Measurements from ENCODE around the gene RNF157.
"Not testable (repeated sequence)": the region's sequence is repeated elsewhere in the genome, so short reads cannot be mapped to it uniquely, and the experiment has no call there.

RNF157 gene

DNA sequence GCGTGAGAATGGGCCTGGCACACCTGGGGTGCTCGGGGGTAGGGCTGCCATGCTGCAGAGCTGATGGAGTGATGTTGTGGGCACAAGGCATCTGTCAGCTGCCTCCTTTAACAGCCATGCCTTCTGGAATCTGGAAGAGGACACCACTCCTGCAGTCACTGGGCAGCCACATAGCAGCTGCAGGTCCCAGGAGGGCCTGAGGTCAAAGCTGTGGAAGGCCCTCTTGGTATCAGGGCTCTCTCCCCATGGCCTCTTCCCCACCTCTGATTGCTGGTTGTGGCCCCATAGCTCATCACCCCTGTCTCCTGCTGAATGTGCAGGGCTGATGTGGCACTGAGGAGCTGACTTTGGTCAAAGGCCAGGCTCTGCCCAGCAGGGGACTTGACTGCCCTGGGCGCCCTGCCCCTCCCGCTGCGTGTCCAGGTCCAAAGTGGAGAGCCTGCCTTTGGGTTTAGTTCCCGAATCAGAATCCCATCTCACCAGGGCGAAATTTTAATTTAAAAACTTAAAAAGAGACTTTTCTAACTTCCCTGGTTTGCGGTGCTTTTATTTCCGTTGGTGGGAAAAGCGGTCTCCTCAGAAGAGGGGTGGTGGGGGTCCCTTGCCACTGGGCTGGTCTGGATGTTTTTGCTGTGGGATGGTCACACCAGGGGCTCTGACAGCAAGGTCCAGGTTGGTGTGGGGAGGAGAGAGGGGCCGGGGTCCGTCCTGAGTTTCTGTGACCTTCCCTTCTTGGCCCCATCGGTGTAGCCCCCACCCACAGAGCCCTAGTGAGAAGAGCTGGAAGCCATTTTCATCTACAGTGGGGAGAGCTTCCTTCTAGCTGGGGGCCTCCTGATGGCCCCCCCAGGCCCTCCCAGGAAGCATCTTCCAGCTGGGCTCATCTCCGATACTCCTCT is 30.7 kb upstream of the RNF157 start:
- peak; percentile 61 for DNase-seq (ENCODE audit: low spot score)

DNA sequence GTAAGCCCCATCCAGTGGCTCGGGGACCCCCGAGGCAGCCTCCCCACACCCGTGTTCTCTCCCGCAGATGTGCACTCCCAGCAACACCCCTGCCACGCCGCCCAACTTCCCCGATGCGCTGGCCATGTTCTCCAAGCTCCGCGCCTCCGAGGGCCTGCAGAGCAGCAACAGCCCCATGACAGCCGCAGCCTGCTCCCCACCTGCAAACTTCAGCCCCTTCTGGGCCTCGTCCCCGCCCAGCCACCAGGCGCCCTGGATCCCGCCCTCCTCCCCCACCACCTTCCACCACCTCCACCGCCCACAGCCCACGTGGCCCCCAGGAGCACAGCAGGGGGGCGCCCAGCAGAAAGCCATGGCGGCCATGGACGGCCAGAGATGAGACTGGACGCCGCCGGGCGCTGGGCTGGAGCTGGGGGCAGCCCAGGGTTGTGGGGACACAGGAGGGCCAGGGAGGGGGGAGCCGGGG is 29.9 kb upstream of the RNF157 start:
- peak; percentile 67 for DNase-seq (ENCODE audit: low spot score)

DNA sequence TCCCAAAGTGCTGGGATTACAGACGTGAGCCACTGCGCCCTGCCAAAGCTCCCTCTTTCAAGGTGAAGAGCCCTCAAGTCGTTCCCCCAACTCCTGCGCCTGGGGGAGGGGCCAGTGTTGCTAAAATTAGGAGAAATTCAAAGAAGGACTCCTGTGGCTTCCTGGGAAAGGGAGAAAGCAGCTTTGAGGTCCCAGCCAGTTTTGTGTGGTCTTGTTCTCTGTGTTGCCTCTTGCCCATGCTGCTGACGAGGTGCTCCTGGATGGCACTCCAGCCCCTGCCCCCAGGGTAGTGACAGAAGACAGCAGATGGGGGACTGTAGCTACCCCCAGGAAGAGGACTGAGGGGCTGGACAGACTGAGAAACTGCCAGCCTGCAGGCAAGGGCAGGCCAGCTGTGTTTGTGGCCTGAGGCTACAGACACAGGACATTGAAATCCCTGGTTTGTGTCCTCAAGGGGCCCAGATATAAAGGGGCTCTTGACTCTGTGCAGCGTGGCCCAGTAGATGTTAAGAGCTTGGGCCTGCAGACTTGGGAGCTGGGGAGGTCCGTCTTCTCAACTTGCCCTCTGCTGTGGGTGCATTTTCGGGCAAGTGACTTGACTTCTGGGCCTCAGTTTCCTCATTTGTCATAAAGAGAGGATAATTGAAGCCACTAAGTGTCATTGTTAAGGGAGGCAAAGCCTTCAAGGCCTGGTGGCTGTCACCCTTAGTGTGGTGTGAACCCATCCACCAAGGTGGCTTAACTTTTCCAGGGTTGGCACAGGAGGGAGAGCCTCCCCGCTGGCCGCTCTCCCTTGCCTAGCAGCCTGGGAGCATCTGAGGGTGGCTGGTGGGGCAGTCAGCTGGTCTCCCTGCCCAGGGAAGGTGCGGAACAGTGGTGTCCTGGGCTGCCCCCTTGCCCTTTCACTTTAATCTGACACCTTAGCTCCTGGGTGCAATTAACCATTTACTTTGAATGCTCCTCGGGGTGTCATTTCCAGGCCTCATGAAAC is 29.0 kb upstream of the RNF157 start:
- DNase-seq (ENCODE audit: low spot score): peak; percentile 44

DNA sequence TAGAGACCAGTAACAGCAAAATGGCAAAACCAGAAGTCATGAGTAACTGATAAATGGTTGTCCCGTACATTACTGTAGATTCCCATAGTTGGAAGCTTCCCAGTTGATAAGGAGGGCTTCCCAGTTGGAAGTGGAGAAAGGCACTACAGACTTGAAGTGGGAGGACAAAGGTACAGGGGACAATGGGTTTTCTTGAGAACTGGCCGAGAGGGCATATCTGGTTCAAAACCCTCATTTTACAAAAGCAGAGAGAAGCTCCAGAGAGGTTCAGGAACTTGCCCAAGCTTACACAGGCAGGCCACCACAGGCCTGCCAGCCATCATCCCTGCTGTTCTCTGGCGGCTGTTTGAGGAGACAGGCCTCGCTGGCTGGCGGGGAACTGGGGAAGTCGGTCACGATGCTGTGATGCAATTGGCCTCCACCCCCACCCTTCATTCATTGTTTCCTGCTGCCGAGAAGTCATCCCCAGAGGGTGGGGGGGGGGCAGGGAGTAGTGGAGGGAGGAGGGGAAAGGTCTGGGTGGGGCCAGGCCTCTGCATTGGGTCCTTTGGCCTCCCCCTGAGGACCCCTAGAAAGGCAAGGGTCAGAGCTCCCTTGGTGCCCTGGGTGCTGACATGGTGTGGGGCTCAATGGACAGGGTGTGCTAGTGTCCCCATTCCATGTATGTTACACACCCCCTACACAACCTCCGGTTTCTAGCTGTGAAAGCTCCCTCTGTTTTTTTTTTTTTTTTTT is 27.9 kb upstream of the RNF157 start:
- peak; percentile 77 for DNase-seq (ENCODE audit: low spot score)

DNA sequence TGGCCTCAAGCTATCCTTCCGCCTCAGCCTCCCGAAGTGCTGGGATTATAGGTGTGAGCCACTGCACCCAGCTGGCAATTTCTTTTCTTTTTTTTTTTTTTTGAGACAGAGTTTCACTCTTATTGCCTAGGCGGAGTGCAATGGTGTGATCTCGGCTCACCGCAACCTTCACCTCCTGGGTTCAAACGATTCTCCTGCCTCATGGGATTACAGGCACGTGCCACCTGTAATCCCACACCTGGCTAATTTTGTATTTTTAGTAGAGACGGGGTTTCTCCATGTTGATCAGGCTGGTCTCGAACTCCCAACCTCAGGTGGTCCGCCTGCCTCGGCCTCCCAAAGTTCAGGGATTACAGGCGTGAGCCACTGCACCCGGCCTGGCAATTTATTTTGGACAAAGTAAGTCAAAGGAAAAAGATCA is 27.3 kb upstream of the RNF157 start:
- DNase-seq (ENCODE audit: low spot score): not testable (repeated sequence)

DNA sequence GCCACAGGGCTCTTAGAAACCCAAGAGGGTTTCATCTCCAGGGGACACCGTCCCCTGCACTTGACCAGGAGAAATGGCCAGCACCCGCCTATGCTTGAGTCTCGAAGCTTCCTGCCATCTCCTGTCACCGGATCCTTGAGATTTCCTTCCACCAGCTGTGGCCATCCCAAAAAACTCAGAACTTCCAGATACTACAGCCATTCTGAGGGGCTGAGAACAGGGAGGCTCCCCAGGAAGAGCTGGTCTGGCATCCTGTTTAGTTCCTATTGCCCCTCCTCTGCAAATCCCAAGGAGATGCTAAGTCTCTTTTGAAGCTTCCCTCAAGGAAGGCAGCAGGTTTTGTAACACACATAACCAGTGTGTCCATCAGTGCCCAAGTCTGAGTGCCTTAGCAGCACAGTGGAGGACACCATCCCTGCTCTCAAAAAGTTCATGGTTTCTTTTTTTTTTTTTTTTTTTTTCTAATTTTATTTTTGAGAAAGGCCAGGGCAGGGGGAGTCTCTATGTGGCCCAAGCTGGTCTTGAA is 26.8 kb upstream of the RNF157 start:
- DNase-seq (ENCODE audit: low spot score): peak; percentile 38

DNA sequence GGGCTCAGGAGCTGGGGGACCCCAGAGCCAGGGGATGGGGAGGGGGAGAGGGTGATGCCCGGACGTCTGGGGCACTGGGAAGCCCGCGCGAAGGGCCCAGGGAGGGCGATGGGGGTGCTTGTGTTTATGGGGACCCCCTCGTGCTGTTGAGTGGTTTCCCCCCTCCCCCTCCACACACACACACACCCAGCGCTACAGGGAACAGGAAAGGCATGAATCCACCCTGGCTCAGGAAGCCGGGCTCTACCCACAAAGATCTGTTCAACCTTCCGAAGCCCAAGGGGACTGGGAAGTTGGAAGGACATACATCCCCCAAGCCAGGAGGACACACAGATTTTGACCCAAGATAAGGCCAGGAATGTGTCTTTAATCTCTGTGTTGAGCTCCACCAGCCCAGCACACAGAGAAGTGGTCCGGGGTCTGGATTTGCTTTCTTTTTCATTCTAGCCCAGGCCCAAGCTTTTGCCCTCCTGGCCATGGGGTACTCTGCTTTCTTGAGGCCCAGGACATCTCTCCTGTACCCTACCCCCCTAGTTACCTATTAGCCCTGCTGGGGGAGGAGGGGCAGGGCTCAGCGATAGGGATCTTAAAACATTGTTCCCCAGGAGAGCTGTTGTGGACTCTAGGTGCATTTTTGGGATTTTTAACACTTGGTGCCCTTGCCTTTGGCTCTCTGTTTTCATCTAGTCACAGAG is 26.1 kb upstream of the RNF157 start:
- peak; percentile 54 for DNase-seq (ENCODE audit: low spot score)

DNA sequence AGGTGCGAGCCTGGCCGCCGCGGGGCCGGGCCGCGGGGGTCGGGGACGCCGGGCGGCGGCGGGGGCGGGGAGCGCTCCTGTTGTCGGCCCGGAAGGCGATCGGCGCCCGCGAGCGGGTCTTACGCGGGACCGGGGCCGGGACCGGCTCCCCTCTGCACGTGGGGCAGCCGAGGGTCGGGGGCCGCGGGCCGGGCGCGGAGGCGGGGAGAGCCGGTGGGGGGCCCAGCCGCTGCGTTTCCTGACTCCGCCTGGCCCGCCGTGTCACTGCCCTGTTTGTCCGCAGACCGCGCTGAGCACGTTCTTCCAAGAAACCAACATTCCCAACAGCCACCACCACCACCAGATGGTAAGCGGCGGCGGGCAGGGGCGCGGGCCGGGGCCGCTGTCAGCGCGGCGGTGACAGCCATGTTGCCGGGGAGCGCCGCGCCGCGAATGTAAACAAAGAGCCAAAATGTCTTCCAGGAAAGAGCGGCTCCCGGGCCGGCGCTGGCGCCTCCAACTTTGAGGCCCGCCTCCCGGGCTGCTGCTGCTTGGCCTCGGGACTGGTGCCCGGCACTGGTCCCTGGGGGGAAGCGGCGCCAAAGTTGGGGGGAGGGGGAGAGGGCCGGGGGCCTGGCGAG is 25.4 kb upstream of the RNF157 start:
- peak; percentile 54 for DNase-seq (ENCODE audit: low spot score)

DNA sequence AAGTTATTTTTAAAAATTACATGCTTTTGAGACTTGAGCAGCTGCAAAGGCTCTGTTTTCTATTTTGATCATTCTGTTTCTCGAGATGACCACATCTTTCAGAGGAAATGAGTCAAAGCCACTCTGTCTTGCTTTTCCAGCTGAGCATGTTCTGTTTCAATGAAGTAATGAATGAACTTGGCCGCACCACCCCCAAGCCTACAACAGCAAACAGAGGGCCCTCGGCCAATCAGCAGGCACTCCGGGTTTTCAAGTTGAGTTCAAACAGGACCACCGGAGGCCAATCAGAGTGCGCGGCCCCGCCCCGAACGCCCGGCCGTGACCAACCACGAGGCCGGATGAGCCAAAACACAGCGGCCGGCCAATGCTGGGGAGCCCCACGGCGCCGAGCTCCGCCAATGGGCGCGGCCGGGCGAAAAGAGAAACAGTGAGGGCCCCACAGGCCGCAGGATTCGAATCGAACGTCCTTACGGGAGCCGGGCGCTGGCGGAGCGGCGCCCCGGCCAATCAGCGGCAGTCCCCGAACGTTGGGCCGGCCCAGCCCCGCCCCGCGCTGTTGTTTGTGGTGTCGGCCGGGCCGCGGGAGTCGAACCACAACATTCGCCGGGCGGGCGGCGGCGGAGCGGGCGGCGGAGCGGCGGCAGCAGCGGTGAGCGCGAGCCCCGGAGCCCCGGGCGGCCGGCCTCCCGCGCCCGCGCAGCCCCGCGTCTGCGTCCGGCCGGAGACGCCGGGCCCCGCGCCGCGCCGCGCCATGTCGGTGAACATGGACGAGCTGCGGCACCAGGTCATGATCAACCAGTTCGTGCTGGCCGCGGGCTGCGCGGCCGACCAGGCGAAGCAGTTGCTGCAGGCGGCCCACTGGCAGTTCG is 24.7 kb upstream of the RNF157 start, which contains the start of gene UBALD2:
TSS of gene UBALD2 (plus strand) at position 594 of the 869 bp plus-strand sequence. CDS start at position 752, 158 bp downstream.
- peak; percentile 98 for DNase-seq (ENCODE audit: low spot score)

DNA sequence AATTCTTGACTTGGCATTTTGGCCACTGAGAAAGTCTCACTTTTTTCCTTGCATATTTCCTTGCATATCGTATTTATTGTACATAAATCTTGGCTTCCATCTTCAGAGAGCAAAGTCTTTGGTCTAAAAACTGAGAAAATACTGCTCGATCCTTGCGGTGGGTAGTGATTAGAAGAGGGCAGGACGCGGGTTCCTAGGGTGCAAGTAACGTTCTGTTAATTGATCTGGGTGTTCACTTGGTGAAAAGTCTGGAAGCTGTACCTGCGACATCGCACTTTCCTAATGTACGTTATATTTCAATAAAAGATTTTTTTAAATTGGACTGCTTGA is 24.1 kb upstream of the RNF157 start:
- DNase-seq (ENCODE audit: low spot score): no peak

DNA sequence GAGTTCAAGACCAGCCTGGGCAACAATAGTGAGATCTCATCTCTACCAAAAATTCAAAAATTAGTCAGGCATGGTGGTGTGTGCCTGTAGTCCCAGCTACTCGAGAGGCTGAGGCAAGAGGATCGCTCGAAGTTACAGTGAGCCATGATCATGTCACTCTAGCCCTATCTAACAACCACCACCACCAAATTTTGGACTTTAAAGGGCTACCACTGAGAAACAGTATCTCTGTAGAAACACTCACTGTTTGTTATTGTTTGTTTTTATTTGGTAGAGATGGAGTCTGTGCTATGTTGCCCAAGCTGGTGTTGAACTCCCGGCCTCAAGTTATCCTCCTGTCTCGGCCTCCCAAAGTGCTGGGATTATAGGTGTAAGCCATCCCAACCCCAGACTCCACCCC is 23.6 kb upstream of the RNF157 start:
- no peak for DNase-seq (ENCODE audit: low spot score)

DNA sequence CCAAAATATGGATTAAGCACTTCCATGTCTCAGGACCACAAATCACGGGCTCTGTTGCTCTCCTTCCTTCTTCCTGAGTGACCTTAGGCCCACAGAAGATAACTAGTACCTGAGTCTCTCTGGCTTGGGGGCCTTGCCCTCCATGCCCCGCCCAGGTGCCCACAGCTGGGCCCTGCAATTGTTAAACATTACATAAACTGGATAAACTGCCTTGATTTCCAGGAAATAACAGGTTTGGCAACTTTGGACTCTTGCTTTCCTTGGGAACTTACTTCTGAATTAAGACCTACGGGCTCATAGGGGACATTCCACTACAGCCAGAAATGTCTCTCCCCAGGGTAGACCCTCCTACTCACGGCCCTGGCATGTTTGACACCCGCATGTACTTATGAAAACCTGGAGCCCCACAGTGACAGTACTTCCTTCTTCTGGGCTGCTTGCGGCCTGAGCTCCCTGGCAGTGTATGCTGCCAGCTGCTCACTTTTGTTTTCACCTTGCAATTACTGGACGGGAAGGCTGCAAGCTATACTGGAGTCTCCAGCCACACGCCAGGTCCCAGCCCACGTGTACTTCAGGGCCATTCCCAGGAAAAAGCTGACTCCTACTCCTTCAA is 22.5 kb upstream of the RNF157 start:
- DNase-seq (ENCODE audit: low spot score): peak; percentile 85

DNA sequence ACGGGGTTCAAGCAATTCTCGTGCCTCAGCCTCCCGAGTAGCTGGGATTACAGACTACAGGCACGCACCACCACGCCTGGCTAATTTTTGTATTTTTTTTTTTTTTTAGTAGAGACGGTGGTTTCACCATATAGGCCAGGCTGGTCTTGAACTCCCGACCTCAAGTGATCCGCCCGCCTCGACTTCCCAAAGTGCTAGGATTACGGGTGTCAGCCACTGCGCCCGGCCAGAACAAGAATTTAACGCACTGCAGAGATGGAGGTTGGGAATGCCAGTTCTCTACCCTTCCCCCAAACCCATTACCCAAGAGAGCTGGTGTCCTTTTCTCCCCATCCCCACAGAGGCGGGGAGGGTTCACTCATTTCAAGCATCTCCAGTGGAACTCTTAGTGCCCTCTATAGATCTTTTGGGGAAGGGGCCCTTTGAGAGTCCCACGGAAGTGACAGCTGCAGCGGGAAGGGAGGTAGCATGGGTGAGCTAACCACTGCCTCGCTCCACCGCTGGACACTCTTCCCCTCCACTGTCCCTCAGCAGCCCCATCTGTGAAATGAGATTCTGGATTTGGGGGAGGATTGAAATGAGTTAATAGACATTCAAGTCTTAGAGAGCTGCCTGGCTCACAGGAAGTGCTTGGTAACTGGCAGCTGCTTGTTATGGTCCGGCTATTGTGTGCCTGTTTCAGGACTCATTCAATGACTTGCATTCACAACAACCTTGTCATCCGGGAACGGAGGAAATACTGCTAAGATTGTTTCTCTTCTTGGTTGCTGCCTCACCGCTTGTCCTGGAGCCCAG is 21.3 kb upstream of the RNF157 start:
- peak; percentile 72 for DNase-seq (ENCODE audit: low spot score)

DNA sequence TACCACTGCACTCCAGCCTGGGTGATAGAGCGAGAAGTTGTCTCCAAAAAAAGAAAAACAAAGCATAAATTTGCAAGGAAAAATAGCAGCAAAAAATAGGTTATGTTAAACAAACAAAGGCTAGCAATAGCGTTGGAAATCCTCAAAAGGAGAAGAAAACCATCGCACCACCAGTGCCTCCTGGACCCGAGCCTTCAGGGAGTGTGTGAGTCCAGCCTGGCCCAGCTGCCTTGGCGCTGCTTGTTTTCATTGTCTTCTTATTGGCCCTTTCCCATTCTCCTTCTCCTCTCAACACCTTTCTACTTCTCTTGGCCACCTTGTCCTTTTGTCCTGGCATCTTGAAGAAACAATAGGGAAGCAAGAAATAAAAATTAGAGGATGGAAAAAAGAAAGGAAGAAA is 20.4 kb upstream of the RNF157 start:
- DNase-seq (ENCODE audit: low spot score): no peak

DNA sequence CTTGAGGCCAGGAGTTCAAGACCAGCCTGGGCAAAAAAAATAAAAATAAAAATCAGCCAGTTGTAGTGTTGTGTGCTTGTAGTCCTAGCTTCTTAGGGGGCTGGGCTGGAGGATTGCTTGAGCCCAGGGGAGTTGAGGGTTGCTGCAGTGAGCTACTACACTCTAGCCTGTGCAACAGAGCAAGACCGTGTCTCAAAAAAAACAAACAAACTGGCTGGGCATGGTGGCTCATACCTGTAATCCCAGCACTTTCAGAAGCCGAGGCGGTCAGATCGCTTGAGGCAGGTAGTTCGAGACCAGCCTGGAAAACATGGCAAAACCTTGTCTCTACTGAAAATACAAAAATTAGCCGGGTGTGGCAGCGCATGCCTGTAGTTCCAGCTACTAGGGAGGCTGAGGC is 19.9 kb upstream of the RNF157 start:
- DNase-seq (ENCODE audit: low spot score): no peak

DNA sequence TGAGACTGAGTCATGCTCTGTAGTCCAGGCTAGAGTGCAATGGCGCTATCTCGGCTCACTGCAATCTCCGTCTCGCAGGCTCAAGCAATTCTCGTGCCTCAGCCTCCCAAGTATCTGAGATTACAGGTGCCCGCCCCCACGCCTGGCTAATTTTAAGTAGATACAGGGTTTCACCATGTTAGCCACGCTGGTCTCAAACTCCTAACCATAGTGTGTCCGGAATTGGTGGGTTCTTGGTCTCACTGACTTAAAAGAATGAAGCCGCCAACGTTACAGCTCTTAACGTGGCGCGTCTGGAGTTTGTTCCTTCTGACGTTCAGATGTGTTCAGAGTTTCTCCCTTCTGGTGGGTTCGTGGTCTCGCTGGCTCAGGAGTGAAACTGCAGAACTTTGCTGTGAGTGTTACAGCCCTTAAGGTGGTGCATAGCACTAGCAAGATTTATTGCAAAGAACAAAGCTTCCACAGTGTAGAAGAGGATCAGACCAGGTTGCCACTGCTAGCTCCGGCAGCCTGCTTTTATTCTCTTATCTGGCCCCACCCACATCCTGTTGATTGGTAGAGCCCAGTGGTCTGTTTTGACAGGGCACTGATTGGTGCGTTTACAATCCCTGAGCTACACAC is 16.2 kb upstream of the RNF157 start:
- DNase-seq (ENCODE audit: low spot score): not testable (repeated sequence)

DNA sequence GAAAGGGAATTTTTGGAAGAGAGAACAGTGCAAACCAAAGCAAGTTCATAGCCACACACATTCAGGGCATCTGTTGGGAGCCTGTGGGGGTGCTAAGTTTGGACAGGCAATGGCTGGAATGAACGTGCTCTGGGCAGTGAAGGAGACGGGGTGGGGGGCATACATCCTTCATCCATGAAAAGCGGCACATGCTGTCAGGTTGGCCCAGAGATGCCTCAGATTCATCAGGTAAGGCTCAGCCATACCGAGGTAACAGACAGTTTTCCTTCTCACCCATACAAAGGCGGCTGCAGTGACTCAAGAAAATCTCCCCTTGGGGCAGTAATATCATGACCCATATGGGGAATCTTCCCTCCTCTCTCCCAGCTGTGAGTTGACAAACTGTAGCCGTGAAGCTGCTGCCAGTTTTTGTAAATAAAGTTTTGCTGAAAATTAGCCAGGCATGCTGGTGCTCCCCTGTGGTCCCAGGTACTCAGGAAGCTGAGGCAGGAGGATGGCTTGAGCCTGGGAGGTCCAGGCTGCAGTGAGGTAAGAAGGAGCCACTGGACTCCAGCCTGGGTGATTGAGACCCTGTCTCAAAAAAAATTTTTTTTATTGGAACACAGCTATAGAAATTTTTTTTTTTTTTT is 15.6 kb upstream of the RNF157 start:
- DNase-seq (ENCODE audit: low spot score): no peak
